Activated CD4-positive, alpha-beta T cell treated with anti-CD3 and anti-CD28 coated beads, Interleukin-2, amount 50 U/mL, for 24 hours (primary cell): ENCODE results near the gene MOB3C.

Source experiments
- DNase-seq, 2 donors: peaks; one replicate each; pipeline ENCODE4 v3.0.0-alpha.2; 2020; ENCODE audit warnings: low read depth in 1 of 2, low spot score in 1 of 2

MOB3C gene

GRCh38 chr1:46576596-46576995, 40.0 kb downstream of the MOB3C start:
- no peak for DNase-seq

GRCh38 chr1:46575778-46576177, 40.8 kb downstream of the MOB3C start:
- DNase-seq, result no peak

- DNase-seq, result no peak
These were observed 41.3 kb downstream of the MOB3C start for GRCh38 chr1:46575300-46575699.

GRCh38 chr1:46571691-46572225, 44.9 kb downstream of the MOB3C start:
- DNase-seq, result no peak

- no peak for DNase-seq
These were observed 46.5 kb downstream of the MOB3C start for GRCh38 chr1:46569884-46570725.

GRCh38 chr1:46569116-46569515, 47.5 kb downstream of the MOB3C start:
- DNase-seq, result no peak

- DNase-seq, result no peak
These were observed 48.1 kb downstream of the MOB3C start for GRCh38 chr1:46568461-46568891.

GRCh38 chr1:46563341-46563740, 53.3 kb downstream of the MOB3C start:
- DNase-seq, result no peak

GRCh38 chr1:46562498-46562897, 54.1 kb downstream of the MOB3C start:
- no peak for DNase-seq

GRCh38 chr1:46558966-46559365, 57.6 kb downstream of the MOB3C start:
- DNase-seq, result no peak

- DNase-seq, result no peak
These were observed 58.3 kb downstream of the MOB3C start for GRCh38 chr1:46558141-46558963.
